ENCODE results near the gene EML1.

DNA sequence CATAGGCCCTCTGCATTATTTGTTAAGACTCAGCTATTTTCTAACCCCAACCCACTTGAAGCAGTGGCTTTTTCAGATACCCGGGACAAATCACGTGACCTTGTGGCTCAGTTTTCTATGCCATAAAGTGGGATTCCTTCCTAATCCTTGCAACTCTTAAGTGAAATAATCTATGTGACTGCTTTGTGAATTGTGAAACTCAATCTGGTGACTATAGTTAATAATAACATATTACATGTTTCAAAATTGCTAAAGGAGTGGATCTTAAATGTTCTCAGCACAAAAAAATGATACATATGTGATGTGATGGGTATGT, 17.3 kb downstream of the EML1 start:
- TF ChIP-seq, protein P1, sequence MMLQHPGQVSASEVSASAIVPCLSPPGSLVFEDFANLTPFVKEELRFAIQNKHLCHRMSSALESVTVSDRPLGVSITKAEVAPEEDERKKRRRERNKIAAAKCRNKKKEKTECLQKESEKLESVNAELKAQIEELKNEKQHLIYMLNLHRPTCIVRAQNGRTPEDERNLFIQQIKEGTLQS (CRISPR knock-in tag; conservative IDR thresholded peaks at IDR 0.05), result no peak
- TF ChIP-seq NR2C2 (CRISPR knock-in tag; IDR thresholded peaks at IDR 0.05) (no peak), SP1 (CRISPR knock-in tag; conservative IDR thresholded peaks at IDR 0.05) (no peak), CTCF (IDR thresholded peaks at IDR 0.05) (no peak), SMAD3 (CRISPR knock-in tag; IDR thresholded peaks at IDR 0.05; ENCODE audit: borderline replicate concordance) (no peak), TEAD4 (CRISPR knock-in tag; IDR thresholded peaks at IDR 0.05) (no peak), FOXK1 (CRISPR knock-in tag; IDR thresholded peaks at IDR 0.05) (no peak), ZBTB21 (CRISPR knock-in tag; IDR thresholded peaks at IDR 0.05; ENCODE audit: borderline replicate concordance) (no peak), ZNF532 (CRISPR knock-in tag; IDR thresholded peaks at IDR 0.05; ENCODE audit: borderline replicate concordance) (no peak)
- TF ChIP-seq, protein P2, sequence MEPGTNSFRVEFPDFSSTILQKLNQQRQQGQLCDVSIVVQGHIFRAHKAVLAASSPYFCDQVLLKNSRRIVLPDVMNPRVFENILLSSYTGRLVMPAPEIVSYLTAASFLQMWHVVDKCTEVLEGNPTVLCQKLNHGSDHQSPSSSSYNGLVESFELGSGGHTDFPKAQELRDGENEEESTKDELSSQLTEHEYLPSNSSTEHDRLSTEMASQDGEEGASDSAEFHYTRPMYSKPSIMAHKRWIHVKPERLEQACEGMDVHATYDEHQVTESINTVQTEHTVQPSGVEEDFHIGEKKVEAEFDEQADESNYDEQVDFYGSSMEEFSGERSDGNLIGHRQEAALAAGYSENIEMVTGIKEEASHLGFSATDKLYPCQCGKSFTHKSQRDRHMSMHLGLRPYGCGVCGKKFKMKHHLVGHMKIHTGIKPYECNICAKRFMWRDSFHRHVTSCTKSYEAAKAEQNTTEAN (CRISPR knock-in tag; IDR thresholded peaks at IDR 0.05), result no peak
- TF ChIP-seq, protein P3, sequence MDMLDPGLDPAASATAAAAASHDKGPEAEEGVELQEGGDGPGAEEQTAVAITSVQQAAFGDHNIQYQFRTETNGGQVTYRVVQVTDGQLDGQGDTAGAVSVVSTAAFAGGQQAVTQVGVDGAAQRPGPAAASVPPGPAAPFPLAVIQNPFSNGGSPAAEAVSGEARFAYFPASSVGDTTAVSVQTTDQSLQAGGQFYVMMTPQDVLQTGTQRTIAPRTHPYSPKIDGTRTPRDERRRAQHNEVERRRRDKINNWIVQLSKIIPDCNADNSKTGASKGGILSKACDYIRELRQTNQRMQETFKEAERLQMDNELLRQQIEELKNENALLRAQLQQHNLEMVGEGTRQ (CRISPR knock-in tag; IDR thresholded peaks at IDR 0.05), result no peak
- TF ChIP-seq, protein P4, sequence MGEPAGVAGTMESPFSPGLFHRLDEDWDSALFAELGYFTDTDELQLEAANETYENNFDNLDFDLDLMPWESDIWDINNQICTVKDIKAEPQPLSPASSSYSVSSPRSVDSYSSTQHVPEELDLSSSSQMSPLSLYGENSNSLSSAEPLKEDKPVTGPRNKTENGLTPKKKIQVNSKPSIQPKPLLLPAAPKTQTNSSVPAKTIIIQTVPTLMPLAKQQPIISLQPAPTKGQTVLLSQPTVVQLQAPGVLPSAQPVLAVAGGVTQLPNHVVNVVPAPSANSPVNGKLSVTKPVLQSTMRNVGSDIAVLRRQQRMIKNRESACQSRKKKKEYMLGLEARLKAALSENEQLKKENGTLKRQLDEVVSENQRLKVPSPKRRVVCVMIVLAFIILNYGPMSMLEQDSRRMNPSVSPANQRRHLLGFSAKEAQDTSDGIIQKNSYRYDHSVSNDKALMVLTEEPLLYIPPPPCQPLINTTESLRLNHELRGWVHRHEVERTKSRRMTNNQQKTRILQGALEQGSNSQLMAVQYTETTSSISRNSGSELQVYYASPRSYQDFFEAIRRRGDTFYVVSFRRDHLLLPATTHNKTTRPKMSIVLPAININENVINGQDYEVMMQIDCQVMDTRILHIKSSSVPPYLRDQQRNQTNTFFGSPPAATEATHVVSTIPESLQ (CRISPR knock-in tag; IDR thresholded peaks at IDR 0.05), result no peak

Data from WTC11 (cell line).